Testis (tissue), 3 donors: ENCODE results near the gene TF. TPM values are rescaled to one million over a fixed set of nuclear protein-coding genes. Genes with fewer than 3 reads are reported as not detected.
"Not testable (repeated sequence)": the region's sequence is repeated elsewhere in the genome, so short reads cannot be mapped to it uniquely, and the experiment has no call there.

Experiments used
- DNase-seq: peaks from one replicate; pipeline ENCODE4 v3.0.0-alpha.2; 2019
- H3K27ac ChIP-seq, 2 donors: fragments of 200-600 bp; sonication (generic); one replicate each; pipeline ENCODE4 v1.5.1; 2019
- H3K27me3 ChIP-seq: fragments of 200-600 bp; sonication (generic); one replicate; pipeline ENCODE4 v1.5.1; 2019
- H3K36me3 ChIP-seq: fragments of 200-600 bp; sonication (generic); one replicate; pipeline ENCODE4 v1.5.1; 2017; ENCODE audit warnings: low read depth; ENCODE audit errors: missing control alignments
- H3K4me1 ChIP-seq: fragments of 200-600 bp; sonication (generic); one replicate; pipeline ENCODE4 v1.5.1; 2019
- H3K4me3 ChIP-seq, 2 donors: fragments of 200-600 bp; sonication (generic); one replicate each; pipeline ENCODE4 v1.5.1; 2017 to 2019
- H3K9me3 ChIP-seq: fragments of 200-600 bp; sonication (generic); one replicate; pipeline ENCODE4 v1.5.1; 2017
- POLR2A ChIP-seq: fragments of 450-650 bp; IDR thresholded peaks from one replicate; pipeline ENCODE4 v1.6.1; 2017; ENCODE audit warnings: antibody characterized with exemption, mild to moderate bottlenecking, moderate library complexity
- WGBS, 2 donors: methylation state at CpG; one replicate each; pipeline ENCODE4 v1.1.5; 2018; 5-methylcytosine and 5-hydroxymethylcytosine counted together
- intact Hi-C: fragments of 100-400 bp; cut with DNase I; formaldehyde crosslinking; loops from one replicate; pipeline ENCODE4 v1.15.1; 2023; ENCODE audit warnings: low total_unique reads
- polyA plus RNA-seq: library from polyadenylated mRNA; stranded (reverse); fragments of 350-450 nt; fragmentation: Illumina TruSeq; extraction: RNeasy Lipid Tissue Mini Kit (QIAGEN cat#74804); gene quantifications from one replicate; pipeline ENCODE4 v1.2.3, GENCODE V29; 2014; ENCODE audit warnings: low read depth, low replicate concordance; ENCODE audit not compliant: insufficient read depth
- total RNA-seq, 2 donors: library from RNA; depleted of rRNA; stranded (reverse); fragments of >200 nt; gene quantifications; one replicate each; pipeline ENCODE4 v1.2.3, GENCODE V29; 2016
- TF ChIP-seq, protein P1 (sequence below), 3 experiments: fragments of 450-650 bp in 2 of 3; fragments of 200-600 bp in 1 of 3; sonication (generic) in 1 of 3; IDR thresholded peaks; one replicate each; pipeline ENCODE4 v1.5.1; 2016 to 2019; ENCODE audit warnings: antibody characterized with exemption in 3 of 3, mild to moderate bottlenecking in 2 of 3, moderate library complexity in 1 of 3

Gene TF
- total and polyA plus RNA-seq, 3 donors from 2014 or later, result 53.1 to 165 (median 60.2) TPM

DNA sequence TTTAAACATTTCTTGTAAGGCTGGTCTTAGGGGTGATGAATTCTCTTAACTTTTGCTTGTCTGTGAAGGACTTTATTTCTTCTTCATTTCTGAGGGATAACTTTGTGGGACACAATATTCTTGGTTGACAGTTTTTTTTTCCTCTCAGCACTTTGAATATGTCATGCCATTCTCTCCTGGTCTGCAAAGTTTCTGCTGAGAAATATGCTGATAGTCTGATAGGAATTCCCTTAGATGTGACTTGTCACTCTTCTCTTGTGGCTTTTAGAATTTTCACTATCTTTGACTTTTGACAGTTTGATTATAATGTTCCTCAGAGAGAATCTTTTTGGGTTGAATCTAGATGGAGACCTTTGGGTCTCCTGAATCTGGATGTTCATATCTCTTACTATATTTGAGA, 23.3 kb upstream of the TF start:
- Histone ChIP-seq H3K27ac (no peak overlapping the region), H3K27me3 (no peaks in the 10 kb centered on the region), H3K36me3 (no peaks in the 10 kb centered on the region), H3K4me1 (no peaks in the 10 kb centered on the region), H3K4me3 (no peak overlapping the region), H3K9me3 (no peaks in the 10 kb centered on the region)
- intact Hi-C loops, result no loop called here
- no peak for DNase-seq
- no peak for TF ChIP-seq POLR2A
- TF ChIP-seq, protein P1, sequence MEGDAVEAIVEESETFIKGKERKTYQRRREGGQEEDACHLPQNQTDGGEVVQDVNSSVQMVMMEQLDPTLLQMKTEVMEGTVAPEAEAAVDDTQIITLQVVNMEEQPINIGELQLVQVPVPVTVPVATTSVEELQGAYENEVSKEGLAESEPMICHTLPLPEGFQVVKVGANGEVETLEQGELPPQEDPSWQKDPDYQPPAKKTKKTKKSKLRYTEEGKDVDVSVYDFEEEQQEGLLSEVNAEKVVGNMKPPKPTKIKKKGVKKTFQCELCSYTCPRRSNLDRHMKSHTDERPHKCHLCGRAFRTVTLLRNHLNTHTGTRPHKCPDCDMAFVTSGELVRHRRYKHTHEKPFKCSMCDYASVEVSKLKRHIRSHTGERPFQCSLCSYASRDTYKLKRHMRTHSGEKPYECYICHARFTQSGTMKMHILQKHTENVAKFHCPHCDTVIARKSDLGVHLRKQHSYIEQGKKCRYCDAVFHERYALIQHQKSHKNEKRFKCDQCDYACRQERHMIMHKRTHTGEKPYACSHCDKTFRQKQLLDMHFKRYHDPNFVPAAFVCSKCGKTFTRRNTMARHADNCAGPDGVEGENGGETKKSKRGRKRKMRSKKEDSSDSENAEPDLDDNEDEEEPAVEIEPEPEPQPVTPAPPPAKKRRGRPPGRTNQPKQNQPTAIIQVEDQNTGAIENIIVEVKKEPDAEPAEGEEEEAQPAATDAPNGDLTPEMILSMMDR (IDR thresholded peaks at IDR 0.05), result no peak

- Histone ChIP-seq H3K4me1 (no peaks in the 10 kb centered on the region), H3K9me3 (no peaks in the 10 kb centered on the region), H3K27me3 (no peaks in the 10 kb centered on the region), H3K27ac (no peak overlapping the region), H3K36me3 (no peaks in the 10 kb centered on the region), H3K4me3 (no peak overlapping the region)
- intact Hi-C loops, result no loop called here
- TF ChIP-seq POLR2A, result no peak
- TF ChIP-seq, protein P1 (IDR thresholded peaks at IDR 0.05), result no peak
- no peak for DNase-seq
Measured at GRCh38 chr3:133730993-133731392, 15.2 kb upstream of the TF start.

DNA sequence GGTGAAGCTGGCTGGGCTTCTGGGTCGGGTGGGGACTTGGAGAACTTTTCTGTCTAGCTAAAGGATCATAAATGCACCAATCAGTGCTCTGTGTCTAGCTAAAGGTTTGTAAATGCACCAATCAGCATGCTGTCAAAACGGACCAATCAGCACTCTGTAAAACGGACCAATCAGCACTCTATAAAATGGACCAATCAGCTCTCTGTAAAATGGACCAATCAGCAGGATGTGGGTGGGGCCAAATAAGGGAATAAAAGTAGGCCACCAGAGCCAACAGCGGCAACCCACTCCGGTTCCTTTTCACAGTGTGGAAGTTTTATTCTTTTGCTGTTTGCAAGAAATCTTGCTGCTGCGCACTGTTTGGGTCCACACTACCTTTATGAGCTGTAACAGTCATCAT, 14.0 kb upstream of the TF start:
- H3K27ac ChIP-seq, DNase-seq, H3K4me3 ChIP-seq, H3K27me3 ChIP-seq, H3K4me1 ChIP-seq, intact Hi-C loops, H3K36me3 ChIP-seq, H3K9me3 ChIP-seq: not testable (repeated sequence)
- WGBS, 2 donors, result 73 to 88% methylated on average over 6 of the region's 6 CpGs

DNA sequence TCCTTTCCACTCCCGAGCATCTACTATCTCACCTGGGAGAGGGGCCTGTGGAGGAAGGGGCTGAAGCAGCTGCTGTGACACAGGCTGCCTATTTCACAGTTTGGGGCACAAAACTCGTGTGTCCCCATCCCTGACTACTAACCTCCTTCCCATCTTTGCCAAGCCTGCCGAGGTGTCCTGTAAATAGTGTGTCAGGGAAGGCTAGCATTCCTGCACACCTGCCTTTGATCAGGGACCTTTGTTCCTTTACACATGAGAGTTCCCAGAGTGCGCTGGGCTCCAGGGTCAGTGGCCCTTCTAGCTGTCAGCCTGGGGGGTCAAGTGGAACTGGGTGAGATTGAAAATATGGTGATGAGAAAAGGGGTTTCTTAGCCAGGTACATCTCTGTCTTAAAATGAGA, 13.0 kb upstream of the TF start:
- Histone ChIP-seq H3K27ac (no peak overlapping the region), H3K9me3 (no peaks in the 10 kb centered on the region), H3K27me3 (no peaks in the 10 kb centered on the region), H3K4me3 (no peak overlapping the region), H3K36me3 (no peaks in the 10 kb centered on the region), H3K4me1 (no peaks in the 10 kb centered on the region)
- no peak for DNase-seq
- 62 to 85% methylated on average over 4 of the region's 4 CpGs for WGBS, 2 donors
- TF ChIP-seq, protein P1 (IDR thresholded peaks at IDR 0.05), result no peak
- TF ChIP-seq POLR2A, result no peak
- intact Hi-C loops, result no loop called here

GRCh38 chr3:133734305-133734704, 11.9 kb upstream of the TF start:
- Histone ChIP-seq H3K27me3 (no peaks in the 10 kb centered on the region), H3K4me1 (no peaks in the 10 kb centered on the region), H3K9me3 (no peaks in the 10 kb centered on the region), H3K36me3 (no peaks in the 10 kb centered on the region), H3K27ac (no peak overlapping the region), H3K4me3 (no peak overlapping the region)
- WGBS, 2 donors, result 56 to 65% methylated on average over 1 of the region's 1 CpG
- TF ChIP-seq, protein P1 (IDR thresholded peaks at IDR 0.05), result no peak
- no peak for TF ChIP-seq POLR2A
- intact Hi-C loops, result no loop called here
- DNase-seq, result no peak
